Parathyroid adenoma (tissue), 2 donors: ENCODE results near the gene SOWAHC.

ENCODE experiments used
- H2AFZ ChIP-seq: fragments of 300-600 bp; sonication (generic); one replicate; pipeline ENCODE4 v1.7.0; 2017; ENCODE audit warnings: antibody characterized with exemption, mild to moderate bottlenecking
- H3K27ac ChIP-seq: fragments of 300-600 bp; sonication (generic); one replicate; pipeline ENCODE4 v1.7.0; 2017
- H3K27me3 ChIP-seq: fragments of 300-600 bp; sonication (generic); one replicate; pipeline ENCODE4 v1.7.0; 2017; ENCODE audit warnings: low read length; ENCODE audit not compliant: control insufficient read depth, insufficient read depth
- H3K36me3 ChIP-seq: fragments of 300-600 bp; sonication (generic); one replicate; pipeline ENCODE4 v1.7.0; 2017; ENCODE audit warnings: low read length; ENCODE audit not compliant: control insufficient read depth, insufficient read depth
- H3K4me1 ChIP-seq: fragments of 300-600 bp; sonication (generic); one replicate; pipeline ENCODE4 v1.7.0; 2017; ENCODE audit warnings: control low read depth
- H3K4me2 ChIP-seq: fragments of 300-600 bp; sonication (generic); one replicate; pipeline ENCODE4 v1.7.0; 2017; ENCODE audit warnings: low read length
- H3K4me3 ChIP-seq: fragments of 300-600 bp; sonication (generic); one replicate; pipeline ENCODE4 v1.7.0; 2017; ENCODE audit warnings: low read depth, low read length
- H3K79me2 ChIP-seq: fragments of 300-600 bp; sonication (generic); one replicate; pipeline ENCODE4 v1.7.0; 2017; ENCODE audit warnings: control low read depth
- H3K9ac ChIP-seq: fragments of 300-600 bp; sonication (generic); one replicate; pipeline ENCODE4 v1.7.0; 2017; ENCODE audit warnings: mild to moderate bottlenecking
- H3K9me3 ChIP-seq: fragments of 300-600 bp; sonication (generic); one replicate; pipeline ENCODE4 v1.7.0; 2017; ENCODE audit warnings: low read length; ENCODE audit not compliant: control insufficient read depth
- TF ChIP-seq, protein P1 (sequence below): fragments of 300-600 bp; sonication (generic); IDR thresholded peaks from one replicate; pipeline ENCODE4 v1.7.0; 2017; ENCODE audit warnings: antibody characterized with exemption, mild to moderate bottlenecking
- donor health status: primary hyperparathyroidism.

SOWAHC gene

DNA sequence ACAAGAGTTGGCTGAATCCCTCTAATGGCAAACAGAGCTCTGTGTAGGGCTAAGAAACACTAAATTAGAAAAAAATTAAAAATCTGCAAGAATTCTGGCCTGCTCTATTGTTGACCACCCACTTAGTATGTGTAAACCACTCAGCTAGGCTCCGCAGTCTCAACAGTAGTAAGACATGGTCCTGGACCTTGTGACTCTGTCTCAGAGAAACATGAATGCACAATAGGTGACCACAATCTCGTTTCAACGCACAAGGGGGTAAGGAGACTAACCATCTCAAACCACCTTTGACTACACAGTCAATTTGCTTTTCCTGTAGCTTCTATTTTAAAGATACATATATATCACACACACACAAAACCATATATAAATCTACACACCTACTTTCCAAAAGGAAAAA is 16.9 kb upstream of the SOWAHC start:
- H3K4me2 ChIP-seq = no peak overlapping the region
- no peaks in the 10 kb centered on the region for H3K36me3 ChIP-seq
- no peak overlapping the region for H3K9ac ChIP-seq
- H3K27me3 ChIP-seq = no peaks in the 10 kb centered on the region
- H3K79me2 ChIP-seq = peaks cover 4% of the 10 kb centered on the region
- no peak overlapping the region for H3K27ac ChIP-seq
- TF ChIP-seq, protein P1, sequence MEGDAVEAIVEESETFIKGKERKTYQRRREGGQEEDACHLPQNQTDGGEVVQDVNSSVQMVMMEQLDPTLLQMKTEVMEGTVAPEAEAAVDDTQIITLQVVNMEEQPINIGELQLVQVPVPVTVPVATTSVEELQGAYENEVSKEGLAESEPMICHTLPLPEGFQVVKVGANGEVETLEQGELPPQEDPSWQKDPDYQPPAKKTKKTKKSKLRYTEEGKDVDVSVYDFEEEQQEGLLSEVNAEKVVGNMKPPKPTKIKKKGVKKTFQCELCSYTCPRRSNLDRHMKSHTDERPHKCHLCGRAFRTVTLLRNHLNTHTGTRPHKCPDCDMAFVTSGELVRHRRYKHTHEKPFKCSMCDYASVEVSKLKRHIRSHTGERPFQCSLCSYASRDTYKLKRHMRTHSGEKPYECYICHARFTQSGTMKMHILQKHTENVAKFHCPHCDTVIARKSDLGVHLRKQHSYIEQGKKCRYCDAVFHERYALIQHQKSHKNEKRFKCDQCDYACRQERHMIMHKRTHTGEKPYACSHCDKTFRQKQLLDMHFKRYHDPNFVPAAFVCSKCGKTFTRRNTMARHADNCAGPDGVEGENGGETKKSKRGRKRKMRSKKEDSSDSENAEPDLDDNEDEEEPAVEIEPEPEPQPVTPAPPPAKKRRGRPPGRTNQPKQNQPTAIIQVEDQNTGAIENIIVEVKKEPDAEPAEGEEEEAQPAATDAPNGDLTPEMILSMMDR = no peak
- H3K9me3 ChIP-seq = no peaks in the 10 kb centered on the region
- H3K4me1 ChIP-seq = peaks cover 3% of the 10 kb centered on the region
- H2AFZ ChIP-seq = no peak overlapping the region
- no peak overlapping the region for H3K4me3 ChIP-seq

DNA sequence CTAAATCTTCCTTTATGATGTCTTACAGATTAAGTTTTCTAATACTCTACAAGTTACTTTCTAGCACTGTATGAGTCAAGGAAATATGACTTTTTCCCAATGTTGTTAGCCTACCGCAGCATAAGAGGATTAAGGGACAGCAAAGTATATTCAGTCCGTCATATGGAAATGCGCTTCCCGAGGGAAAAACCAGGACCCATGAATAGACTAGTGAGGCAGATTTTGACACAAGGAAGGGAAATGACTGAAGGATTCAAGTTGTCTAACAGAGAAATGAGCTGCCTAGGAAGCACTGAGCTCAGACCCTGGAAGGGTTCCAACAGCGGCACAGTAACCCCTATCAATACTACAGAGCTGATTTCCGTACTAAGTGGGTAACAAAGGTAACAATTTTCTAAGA is 12.4 kb upstream of the SOWAHC start:
- Histone ChIP-seq H2AFZ (no peak overlapping the region), H3K27me3 (no peaks in the 10 kb centered on the region), H3K9me3 (no peaks in the 10 kb centered on the region), H3K4me3 (no peak overlapping the region), H3K4me1 (peaks cover 3% of the 10 kb centered on the region), H3K27ac (no peak overlapping the region), H3K36me3 (no peaks in the 10 kb centered on the region), H3K9ac (no peak overlapping the region), H3K4me2 (no peak overlapping the region), H3K79me2 (no peaks in the 10 kb centered on the region)
- TF ChIP-seq, protein P1 = no peak

DNA sequence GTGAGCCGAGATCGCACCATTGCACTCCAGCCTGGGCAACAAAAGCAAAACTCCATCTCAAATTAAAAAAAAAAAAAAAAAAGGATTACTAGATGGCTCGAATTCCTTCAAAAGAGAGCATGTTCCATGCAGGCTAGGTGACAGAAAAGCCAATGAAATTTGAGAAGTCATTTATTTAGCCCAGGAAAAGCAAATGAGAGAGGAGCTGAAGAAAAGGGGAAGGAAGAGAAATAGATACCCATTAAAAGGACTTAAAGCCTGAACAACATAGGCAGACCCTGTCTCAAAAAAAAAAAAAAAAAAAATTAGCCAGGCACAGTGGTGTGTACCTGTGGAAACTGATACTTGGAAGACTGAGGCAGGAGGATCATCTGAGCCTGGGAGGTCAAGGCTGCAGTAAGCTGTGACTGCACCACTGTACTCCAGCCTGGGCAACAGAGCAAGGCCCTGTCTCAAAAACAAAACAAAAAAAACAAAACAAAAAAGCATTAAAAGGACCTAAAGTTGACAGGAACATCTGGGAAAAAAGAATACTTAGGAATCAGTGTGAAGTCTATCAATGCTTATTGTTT is 11.5 kb upstream of the SOWAHC start:
- Histone ChIP-seq H3K9me3 (no peaks in the 10 kb centered on the region), H3K27ac (no peak overlapping the region), H3K4me1 (peaks cover 3% of the 10 kb centered on the region), H3K4me3 (no peak overlapping the region), H3K36me3 (no peaks in the 10 kb centered on the region), H3K27me3 (no peaks in the 10 kb centered on the region), H3K9ac (no peak overlapping the region), H2AFZ (no peak overlapping the region), H3K4me2 (no peak overlapping the region), H3K79me2 (no peaks in the 10 kb centered on the region)
- TF ChIP-seq, protein P1 = no peak

DNA sequence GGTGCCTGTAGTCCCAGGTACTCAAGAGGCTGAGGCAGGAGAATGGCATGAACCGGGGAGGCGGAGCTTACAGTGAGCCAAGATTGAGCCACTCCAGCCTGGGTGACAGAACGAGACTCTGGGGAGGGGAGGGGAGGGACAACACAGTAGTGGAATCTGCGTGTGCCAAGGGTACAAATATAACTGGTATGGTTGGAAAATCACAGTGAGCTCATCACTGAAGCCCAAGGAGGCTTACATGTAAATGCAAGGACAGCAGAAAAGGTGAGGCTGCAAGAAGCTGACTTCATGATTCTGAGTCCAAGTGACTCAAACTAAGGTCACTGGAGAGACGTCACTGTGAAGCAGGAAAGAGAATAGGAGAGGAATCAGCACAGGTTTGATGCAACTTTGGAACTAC is 9.6 kb upstream of the SOWAHC start:
- no peaks in the 10 kb centered on the region for H3K36me3 ChIP-seq
- H3K9ac ChIP-seq = no peak overlapping the region
- H3K9me3 ChIP-seq = no peaks in the 10 kb centered on the region
- H3K4me2 ChIP-seq = no peak overlapping the region
- no peaks in the 10 kb centered on the region for H3K79me2 ChIP-seq
- no peak overlapping the region for H2AFZ ChIP-seq
- no peaks in the 10 kb centered on the region for H3K27me3 ChIP-seq
- no peak overlapping the region for H3K4me3 ChIP-seq
- peaks cover 3% of the 10 kb centered on the region for H3K4me1 ChIP-seq
- TF ChIP-seq, protein P1 = no peak
- H3K27ac ChIP-seq = no peak overlapping the region

DNA sequence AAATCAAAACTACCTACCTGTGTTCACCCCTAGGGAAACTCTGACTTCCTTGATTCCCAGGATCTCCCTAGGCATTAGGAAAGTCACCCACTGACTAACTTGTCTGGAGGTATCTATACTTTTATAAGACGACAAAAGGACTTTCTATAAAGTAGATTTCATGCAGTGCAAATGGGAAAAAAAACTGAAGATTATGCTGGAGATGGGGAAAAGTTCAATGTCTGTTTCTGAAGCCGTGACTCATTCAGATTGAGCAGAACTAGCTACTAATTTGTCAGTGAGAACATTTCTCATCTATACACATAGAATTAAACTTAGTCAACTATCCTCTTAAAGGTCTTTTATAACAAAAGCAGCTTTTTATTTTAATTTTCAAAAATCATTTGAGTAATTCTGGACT is 6.4 kb upstream of the SOWAHC start:
- Histone ChIP-seq H3K79me2 (peaks cover 8% of the 10 kb centered on the region), H3K36me3 (no peaks in the 10 kb centered on the region), H3K4me1 (peaks cover 2% of the 10 kb centered on the region), H3K27ac (no peak overlapping the region), H3K4me2 (no peak overlapping the region), H3K27me3 (no peaks in the 10 kb centered on the region), H3K9me3 (no peaks in the 10 kb centered on the region), H2AFZ (no peak overlapping the region), H3K9ac (no peak overlapping the region), H3K4me3 (no peak overlapping the region)
- TF ChIP-seq, protein P1 = no peak
